ENCODE measurements around the gene SLFN12L.
A peak's percentile ranks its signal among the peaks of the same experiment; 100 is the strongest.
"Not testable (repeated sequence)": the region's sequence is repeated elsewhere in the genome, so short reads cannot be mapped to it uniquely, and the experiment has no call there.

The SLFN12L gene

GRCh38 chr17:35541434-35541833 is 4.0 kb upstream of the SLFN12L start:
- no peak for DNase-seq

GRCh38 chr17:35540589-35541404 is 3.3 kb upstream of the SLFN12L start:
- DNase-seq: peak; percentile 65 to 70

GRCh38 chr17:35539659-35540026 is 2.2 kb upstream of the SLFN12L start:
- DNase-seq: no peak

GRCh38 chr17:35536664-35537171 is 760 bp downstream of the SLFN12L start:
- DNase-seq: peak; percentile 52 to 56

- DNase-seq: not testable (repeated sequence)
These were observed 2.1 kb downstream of the SLFN12L start for GRCh38 chr17:35535406-35535805.

- DNase-seq: no peak
These were observed 2.8 kb downstream of the SLFN12L start for GRCh38 chr17:35534576-35535093.

GRCh38 chr17:35531160-35531559 is 6.3 kb downstream of the SLFN12L start:
- no peak for DNase-seq

GRCh38 chr17:35529866-35530265 is 7.6 kb downstream of the SLFN12L start:
- DNase-seq: no peak

- DNase-seq: not testable (repeated sequence)
These were observed 8.2 kb downstream of the SLFN12L start for GRCh38 chr17:35529326-35529725.

GRCh38 chr17:35523296-35523695 is 14.2 kb downstream of the SLFN12L start:
- no peak for DNase-seq

GRCh38 chr17:35521654-35522256 is 15.7 kb downstream of the SLFN12L start:
- DNase-seq: peak in 1 of 2 experiments; percentile 49

GRCh38 chr17:35521150-35521549 is 16.3 kb downstream of the SLFN12L start:
- DNase-seq: no peak

- DNase-seq: no peak
These were observed 17.5 kb downstream of the SLFN12L start for GRCh38 chr17:35519906-35520442.

GRCh38 chr17:35519439-35519838 is 18.0 kb downstream of the SLFN12L start:
- DNase-seq: no peak

- not testable (repeated sequence) for DNase-seq
These were observed 19.0 kb downstream of the SLFN12L start for GRCh38 chr17:35518431-35518830.

- no peak for DNase-seq
These were observed 22.5 kb downstream of the SLFN12L start for GRCh38 chr17:35515027-35515426.

GRCh38 chr17:35514564-35514963 is 22.9 kb downstream of the SLFN12L start:
- DNase-seq: no peak

- no peak for DNase-seq
These were observed 27.4 kb downstream of the SLFN12L start for GRCh38 chr17:35510052-35510451.

GRCh38 chr17:35507714-35508113 is 29.8 kb downstream of the SLFN12L start:
- DNase-seq: not testable (repeated sequence)

GRCh38 chr17:35499548-35499947 is 37.9 kb downstream of the SLFN12L start:
- DNase-seq: no peak

- DNase-seq: no peak
These were observed 38.9 kb downstream of the SLFN12L start for GRCh38 chr17:35498448-35499178.

GRCh38 chr17:35496451-35497290 is 40.8 kb downstream of the SLFN12L start:
- no peak for DNase-seq
